AML-193 (cell line): Measurements from ENCODE around the gene HOXB8.

ENCODE experiments used
- DNase-seq, 2 experiments: peaks; one replicate each; lab custom pipeline; 2025; lab: John Stamatoyannopoulos, UW

HOXB8 gene

DNA sequence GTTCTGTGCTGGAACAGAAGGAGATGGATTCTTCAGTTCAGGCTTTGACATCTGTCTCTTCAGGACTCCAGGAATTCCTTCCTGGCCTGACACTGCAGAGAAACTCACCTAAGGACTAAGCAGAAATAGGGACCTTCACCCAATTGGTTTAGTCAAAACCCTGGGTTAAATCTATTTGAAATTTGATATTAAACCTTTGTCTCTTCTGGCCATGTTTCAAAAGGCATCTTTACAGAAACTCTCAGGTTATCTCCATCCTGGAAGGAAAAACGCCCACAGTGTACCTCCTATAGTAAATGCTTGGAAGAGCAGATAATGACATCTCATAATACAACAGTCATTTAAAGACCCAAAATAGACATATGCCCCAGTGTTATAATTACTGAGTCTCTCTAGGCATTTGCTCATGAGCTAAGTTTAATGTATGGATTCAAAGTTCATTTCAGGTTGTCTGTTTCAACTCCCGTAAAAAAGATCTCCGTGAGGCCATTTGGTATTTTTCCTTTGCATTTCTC is 31.3 kb downstream of the HOXB8 start:
- no peak for DNase-seq

DNA sequence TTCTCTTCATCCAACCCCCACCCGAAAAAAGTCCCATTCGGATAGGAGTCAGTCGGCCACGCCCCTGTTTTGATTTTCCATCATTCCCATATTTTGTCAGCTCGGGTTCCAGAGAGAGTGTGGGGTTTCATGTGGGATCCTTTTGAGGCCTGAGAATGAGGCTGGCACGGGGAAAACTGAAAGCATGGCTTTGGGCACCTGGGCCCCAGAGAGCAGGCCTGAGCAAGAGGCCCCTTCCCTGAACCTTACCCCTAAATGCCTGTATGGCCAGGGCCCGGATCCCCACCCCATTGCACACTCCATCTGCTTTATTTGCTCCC is 32.4 kb downstream of the HOXB8 start:
- DNase-seq: no peak

GRCh38 chr17:48579760-48580554 is 35.1 kb downstream of the HOXB8 start:
- DNase-seq: no peak

GRCh38 chr17:48579471-48579759 is 35.7 kb downstream of the HOXB8 start:
- DNase-seq: no peak

DNA sequence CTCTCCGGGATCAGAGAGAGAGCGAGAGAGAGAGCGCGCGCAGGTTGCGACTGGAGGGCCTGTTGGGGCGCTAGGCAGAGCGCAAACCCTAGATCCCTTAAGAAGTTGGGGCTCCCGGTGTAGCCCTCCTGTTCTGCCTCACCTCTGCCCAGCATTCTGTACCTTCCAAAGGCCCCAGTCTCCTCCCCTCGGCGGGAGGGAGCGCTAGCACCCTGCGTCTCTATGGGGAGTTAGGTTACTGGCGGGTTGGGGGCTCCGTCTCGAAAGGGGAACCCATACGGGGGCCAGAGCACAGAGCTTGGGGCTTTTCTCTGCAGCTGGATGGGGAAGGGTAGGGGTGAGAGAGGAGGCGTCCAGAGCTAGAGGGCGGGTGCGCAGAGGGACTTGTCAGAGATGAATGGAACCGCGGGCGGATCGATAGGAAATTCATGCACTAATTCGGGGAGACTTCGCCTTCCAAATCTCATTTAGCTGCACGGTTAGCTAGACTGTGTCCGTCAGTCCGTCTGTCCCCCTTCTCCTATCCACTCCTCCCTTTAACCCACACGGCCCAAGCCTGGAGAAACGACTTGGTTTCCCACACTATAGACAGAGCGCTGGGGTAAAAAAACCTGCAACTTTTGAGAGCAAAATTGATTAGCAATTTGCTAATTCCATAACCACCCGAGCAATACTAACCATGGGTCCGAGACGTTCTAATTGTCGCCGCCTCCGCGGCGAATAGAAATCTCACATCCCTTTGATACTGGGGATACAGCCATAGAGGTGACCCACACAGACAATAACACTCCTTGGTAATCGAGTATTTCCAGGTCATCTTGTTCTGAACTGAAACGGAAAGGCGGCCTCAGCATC is 36.2 kb downstream of the HOXB8 start:
- no peak for DNase-seq

GRCh38 chr17:48577946-48578615 is 37.0 kb downstream of the HOXB8 start, which contains the start of gene HOXB4:
TSS of gene HOXB4 (minus strand) at chr17:48578350. CDS start at chr17:48578319, 31 bp downstream.
- DNase-seq: peak in 1 of 2 experiments; percentile 28

DNA sequence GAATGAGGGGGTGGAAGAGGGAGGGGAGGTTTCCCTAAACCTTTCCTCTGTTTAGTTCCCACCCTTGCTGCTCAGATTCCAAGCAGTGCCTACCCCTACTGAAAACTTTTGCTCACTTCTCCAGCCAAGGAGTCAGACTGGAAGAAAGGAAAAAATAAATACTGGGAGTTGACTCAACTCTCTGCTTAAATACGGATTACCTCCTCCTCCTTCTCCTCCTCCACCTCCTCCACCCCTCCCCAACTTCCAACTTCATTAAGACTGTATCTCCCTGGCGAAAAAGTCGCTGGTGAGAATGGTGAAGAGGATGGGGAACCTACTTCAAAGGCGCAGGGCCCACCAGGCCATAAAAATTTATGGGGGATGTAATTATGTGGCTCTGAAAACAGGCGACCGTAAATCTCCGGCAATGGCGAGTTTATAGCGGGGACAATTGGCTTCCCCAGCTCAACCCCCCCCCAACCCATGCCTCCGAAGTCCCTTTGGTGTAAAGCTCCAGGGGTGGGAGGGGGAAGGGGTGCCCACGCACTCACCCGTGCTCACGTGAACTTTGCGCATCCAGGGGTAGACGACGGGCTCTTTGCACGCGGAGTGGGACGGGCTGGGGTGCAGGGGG is 37.7 kb downstream of the HOXB8 start:
- no peak for DNase-seq

DNA sequence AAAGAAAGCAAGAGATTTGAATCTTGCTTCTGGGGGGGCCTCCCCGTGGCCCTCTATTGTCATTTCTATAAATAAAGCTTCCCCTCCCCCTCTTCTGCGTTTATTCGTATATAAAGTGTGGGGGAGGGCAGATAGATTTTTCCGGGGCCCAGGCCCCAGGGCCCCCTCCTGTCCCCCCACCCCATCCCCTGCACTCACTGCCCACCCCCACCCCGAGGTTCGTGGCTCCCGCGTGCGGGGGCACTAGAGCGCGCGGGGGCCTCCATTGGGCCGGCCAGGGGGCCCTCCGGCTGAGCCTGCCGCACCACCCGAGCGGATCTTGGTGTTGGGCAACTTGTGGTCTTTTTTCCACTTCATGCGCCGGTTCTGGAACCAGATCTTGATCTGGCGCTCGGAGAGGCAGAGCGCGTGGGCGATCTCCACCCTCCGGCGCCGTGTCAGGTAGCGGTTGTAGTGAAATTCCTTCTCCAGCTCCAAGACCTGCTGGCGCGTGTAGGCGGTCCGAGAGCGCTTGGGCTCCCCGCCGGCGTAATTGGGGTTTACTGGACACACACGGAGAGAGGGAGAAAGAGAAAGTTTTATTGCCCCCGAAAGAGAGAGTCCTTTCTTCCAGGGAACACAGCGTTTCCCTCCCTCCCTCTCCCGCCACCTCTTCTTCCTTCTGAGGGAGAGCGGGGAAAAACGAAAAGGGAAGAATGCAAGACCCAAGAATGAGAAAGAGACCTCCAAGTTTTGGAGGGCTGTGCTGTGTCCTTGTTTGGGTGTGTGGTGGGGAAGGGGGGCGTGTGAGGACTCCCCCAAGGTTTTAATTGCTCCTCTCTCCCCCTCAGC is 38.4 kb downstream of the HOXB8 start:
- no peak for DNase-seq

- DNase-seq: no peak
These were observed 39.2 kb downstream of the HOXB8 start for GRCh38 chr17:48575673-48576478.

- DNase-seq: no peak
These were observed 40.0 kb downstream of the HOXB8 start for GRCh38 chr17:48575066-48575582.

- no peak for DNase-seq
These were observed 40.5 kb downstream of the HOXB8 start for GRCh38 chr17:48574505-48575065.

- DNase-seq: no peak
These were observed 43.2 kb downstream of the HOXB8 start for GRCh38 chr17:48571826-48572417.

- no peak for DNase-seq
These were observed 43.9 kb downstream of the HOXB8 start for GRCh38 chr17:48571024-48571818.

DNA sequence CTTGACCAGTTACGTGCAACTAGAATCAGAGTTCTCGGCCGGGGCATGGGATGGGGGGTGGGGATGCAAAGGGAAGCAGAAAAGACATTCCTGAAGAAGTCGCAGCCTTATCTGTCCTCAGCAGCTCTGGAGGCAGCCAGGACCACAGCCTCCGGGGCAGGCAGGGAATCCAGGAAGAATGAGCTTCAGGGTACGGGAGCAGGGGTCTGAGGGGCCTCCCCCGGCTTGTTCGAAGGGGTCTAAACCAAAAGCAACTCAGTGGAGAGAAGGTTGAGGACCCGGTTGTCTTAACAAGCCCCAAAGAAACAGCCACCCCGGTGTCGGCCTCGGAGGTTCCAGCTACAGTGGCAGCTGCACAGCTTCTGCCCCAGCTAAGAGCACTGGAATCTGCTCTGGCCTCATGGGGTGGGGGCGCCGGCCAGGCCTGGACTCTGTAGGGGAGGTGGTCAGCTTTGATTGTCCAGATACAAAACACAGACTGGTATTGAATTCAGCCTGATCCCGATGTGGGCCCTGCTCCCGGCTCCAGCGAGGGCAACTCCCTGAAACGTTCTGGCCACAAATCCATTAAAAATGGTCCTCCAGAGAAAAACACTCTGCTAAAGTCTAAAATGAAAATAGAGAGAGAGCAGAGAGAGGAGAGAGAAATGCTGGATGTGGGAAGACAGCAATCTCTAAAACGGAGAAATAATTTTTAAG is 44.6 kb downstream of the HOXB8 start:
- DNase-seq: no peak

GRCh38 chr17:48569674-48570324 is 45.3 kb downstream of the HOXB8 start:
- no peak for DNase-seq

GRCh38 chr17:48569240-48569582 is 45.9 kb downstream of the HOXB8 start:
- no peak for DNase-seq

GRCh38 chr17:48568499-48569239 is 46.4 kb downstream of the HOXB8 start:
- no peak for DNase-seq
